ENCODE results near the gene TMEM63B.

DNA sequence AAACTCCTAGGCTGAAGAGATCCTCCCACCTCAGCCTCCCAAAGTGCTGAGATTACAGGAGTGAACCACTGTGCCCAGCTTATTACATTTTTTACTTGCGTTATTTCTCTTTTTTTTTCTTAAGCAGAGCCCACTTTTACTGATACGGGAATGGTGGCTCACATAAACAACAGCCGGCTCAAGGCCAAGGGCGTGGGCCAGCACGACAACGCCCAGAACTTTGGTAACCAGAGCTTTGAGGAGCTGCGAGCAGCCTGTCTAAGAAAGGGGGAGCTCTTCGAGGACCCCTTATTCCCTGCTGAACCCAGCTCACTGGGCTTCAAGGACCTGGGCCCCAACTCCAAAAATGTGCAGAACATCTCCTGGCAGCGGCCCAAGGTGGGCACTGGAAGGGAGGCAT is 41.8 kb downstream of the TMEM63B start:
- TF ChIP-seq TAF1 (IDR thresholded peaks at IDR 0.05; ENCODE audit: low read depth): no peak
- TF ChIP-seq EGR1 (IDR thresholded peaks at IDR 0.05): no peak
- no peak for TF ChIP-seq NFIC (IDR thresholded peaks at IDR 0.05)
- TF ChIP-seq EP300 (IDR thresholded peaks at IDR 0.05; ENCODE audit: borderline replicate concordance): no peak
